Measurements from ENCODE around the gene HMMR. TPM values are rescaled to one million over a fixed set of nuclear protein-coding genes. Genes with fewer than 3 reads are reported as not detected.

HMMR gene
- total and polyA plus RNA-seq, 11 donors = 0.15 to 6.6 (median 0.97) TPM; not detected in 1

DNA sequence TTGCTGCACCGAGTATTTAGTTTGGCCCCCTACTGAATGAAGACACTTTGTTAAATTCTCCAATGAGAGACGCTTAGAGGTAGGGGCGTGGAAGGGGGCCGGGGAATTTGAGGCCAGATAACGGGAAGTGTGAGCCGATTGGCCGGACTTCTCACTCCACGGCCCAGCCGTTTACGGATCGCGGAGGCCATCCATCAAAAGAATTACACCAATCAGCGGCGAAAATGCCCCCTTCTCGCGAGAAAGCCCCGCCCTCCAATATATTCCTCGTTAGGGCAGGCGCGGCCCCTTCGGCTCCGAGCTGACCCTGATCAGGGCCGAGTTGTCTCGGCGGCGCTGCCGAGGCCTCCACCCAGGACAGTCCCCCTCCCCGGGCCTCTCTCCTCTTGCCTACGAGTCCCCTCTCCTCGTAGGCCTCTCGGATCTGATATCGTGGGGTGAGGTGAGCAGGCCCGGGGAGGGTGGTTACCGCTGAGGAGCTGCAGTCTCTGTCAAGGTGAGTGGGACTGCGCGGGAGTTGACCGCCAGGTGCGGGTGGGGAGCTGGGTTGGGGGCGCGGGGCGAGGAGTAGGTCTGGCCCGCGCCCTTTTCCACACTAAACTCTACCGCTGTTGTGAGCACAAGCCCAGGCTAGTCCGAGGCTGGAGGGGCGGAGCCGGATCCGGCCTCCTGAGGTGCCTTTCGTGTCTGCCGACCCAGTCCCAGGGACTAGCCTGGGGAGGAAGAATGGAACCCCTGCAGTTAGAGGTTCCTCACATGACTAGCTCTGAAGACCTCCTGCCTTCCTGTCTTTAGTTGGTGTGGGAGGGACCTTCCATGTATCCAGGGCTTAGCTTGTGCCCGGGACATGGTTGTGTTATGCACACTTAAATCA, 22.9 kb upstream of the HMMR start, which contains the start of gene CCNG1:
TSS of gene CCNG1 (plus strand) at position 287 of the 874 bp plus-strand sequence. CDS start 1,662 bp downstream, outside the sequence.
- Histone ChIP-seq H3K27ac (peak within 1 kb of the TSS; percentile 81 to 95 (median 92)), H3K27me3 (no peaks in the 10 kb centered on the region), H3K9me3 (no peaks in the 10 kb centered on the region), H3K4me3 (peak within 1 kb of the TSS; percentile 63 to 99 (median 88)), H3K36me3 (peaks cover 0 to 31% (median 22%) of the 10 kb centered on the region in 9 donors), H3K4me1 (peaks cover 0 to 54% (median 25%) of the 10 kb centered on the region in 12 donors)
- TF ChIP-seq POLR2A (IDR thresholded peaks at IDR 0.05) = peak; percentile 59 to 85
- TF ChIP-seq, protein P1, sequence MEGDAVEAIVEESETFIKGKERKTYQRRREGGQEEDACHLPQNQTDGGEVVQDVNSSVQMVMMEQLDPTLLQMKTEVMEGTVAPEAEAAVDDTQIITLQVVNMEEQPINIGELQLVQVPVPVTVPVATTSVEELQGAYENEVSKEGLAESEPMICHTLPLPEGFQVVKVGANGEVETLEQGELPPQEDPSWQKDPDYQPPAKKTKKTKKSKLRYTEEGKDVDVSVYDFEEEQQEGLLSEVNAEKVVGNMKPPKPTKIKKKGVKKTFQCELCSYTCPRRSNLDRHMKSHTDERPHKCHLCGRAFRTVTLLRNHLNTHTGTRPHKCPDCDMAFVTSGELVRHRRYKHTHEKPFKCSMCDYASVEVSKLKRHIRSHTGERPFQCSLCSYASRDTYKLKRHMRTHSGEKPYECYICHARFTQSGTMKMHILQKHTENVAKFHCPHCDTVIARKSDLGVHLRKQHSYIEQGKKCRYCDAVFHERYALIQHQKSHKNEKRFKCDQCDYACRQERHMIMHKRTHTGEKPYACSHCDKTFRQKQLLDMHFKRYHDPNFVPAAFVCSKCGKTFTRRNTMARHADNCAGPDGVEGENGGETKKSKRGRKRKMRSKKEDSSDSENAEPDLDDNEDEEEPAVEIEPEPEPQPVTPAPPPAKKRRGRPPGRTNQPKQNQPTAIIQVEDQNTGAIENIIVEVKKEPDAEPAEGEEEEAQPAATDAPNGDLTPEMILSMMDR (IDR thresholded peaks at IDR 0.05) = peak in 1 of 12 donors; percentile 4
- ATAC-seq = peak; percentile 95 to 97 (median 96)
- intact Hi-C loops (cut with DNase I) = loop anchor here in 2 of 10 donors (1.0 to 2.0 kb wide), 2 partner anchors 21 to 68 kb away; partner anchors contain the start of gene MAT2B (in 1 of the 2)
- DNase-seq = peak; percentile 95 to 97 (median 96)
- WGBS, 4 donors = 0 to 1% (median 1%) methylated on average over 16 to 51 of the region's 51 CpGs

DNA sequence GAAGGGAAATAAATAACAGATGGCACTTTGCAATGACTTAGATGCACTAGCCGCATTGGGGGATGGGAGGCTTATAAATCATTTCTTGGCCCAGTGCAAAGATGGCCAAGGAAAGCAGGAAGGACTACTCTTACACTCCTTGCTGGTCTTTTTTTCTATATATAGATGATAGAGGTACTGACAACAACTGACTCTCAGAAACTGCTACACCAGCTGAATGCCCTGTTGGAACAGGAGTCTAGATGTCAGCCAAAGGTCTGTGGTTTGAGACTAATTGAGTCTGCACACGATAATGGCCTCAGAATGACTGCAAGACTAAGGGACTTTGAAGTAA, 21.4 kb upstream of the HMMR start:
- WGBS, 4 donors = 52 to 57% (median 56%) methylated on average over 2 of the region's 2 CpGs
- H3K36me3 ChIP-seq = peaks cover 0 to 46% (median 37%) of the 10 kb centered on the region in 9 donors
- no peaks in the 10 kb centered on the region for H3K9me3 ChIP-seq
- intact Hi-C loops (cut with DNase I) = loop anchor here in 1 of 10 donors (2.0 kb wide), 1 partner anchor 20 kb away; no protein-coding TSS in a partner anchor
- no peak for TF ChIP-seq POLR2A (IDR thresholded peaks at IDR 0.05)
- TF ChIP-seq, protein P1 (IDR thresholded peaks at IDR 0.05) = no peak
- H3K4me1 ChIP-seq = peaks cover 0 to 54% (median 25%) of the 10 kb centered on the region in 12 donors
- peak overlapping the region in 9 of 12 donors; percentile 63 to 99 (median 88) for H3K4me3 ChIP-seq
- DNase-seq (no peak), ATAC-seq (peak in 2 of 4 donors; percentile 3 to 8)
- H3K27ac ChIP-seq = peak overlapping the region in 1 of 12 donors; percentile 92
- no peaks in the 10 kb centered on the region for H3K27me3 ChIP-seq

DNA sequence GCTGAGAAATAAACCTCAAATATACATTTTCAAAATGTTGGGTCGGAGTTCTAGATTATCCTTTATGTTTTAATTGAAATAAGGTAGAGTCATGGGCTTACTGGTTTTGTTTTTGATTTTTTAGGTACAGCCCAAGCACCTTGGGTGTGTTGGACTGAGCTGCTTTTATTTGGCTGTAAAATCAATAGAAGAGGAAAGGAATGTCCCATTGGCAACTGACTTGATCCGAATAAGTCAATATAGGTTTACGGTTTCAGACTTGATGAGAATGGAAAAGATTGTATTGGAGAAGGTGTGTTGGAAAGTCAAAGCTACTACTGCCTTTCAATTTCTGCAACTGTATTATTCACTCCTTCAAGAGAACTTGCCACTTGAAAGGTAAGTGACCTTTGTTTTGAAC, 19.5 kb upstream of the HMMR start:
- no peak overlapping the region for H3K27ac ChIP-seq
- intact Hi-C loops (cut with DNase I) = loop anchor here in 1 of 10 donors (10.0 kb wide), 1 partner anchor 54 kb away; no protein-coding TSS in a partner anchor

More for the DNA sequence above, 19.5 kb upstream of the HMMR start:
- no peak for DNase-seq
- WGBS, 4 donors = 95 to 98% (median 97%) methylated on average over 3 of the region's 3 CpGs
- H3K4me3 ChIP-seq = no peak overlapping the region
- peaks cover 0 to 50% (median 25%) of the 10 kb centered on the region in 12 donors for H3K4me1 ChIP-seq
- no peaks in the 10 kb centered on the region for H3K9me3 ChIP-seq
- H3K27me3 ChIP-seq = no peaks in the 10 kb centered on the region
- H3K36me3 ChIP-seq = peaks cover 0 to 65% (median 56%) of the 10 kb centered on the region in 9 donors
- TF ChIP-seq POLR2A (IDR thresholded peaks at IDR 0.05) = no peak
- TF ChIP-seq, protein P1 (IDR thresholded peaks at IDR 0.05) = no peak
- no peak for ATAC-seq

Measured in heart left ventricle (tissue), 16 donors.